Breast epithelium (tissue), 4 donors: ENCODE measurements around the gene ANP32A. TPM values are rescaled to one million over a fixed set of nuclear protein-coding genes. Genes with fewer than 3 reads are reported as not detected.

ENCODE experiments used
- DNase-seq, 2 donors: peaks; one replicate each; pipeline ENCODE4 v3.0.0-alpha.2; 2019; ENCODE audit warnings: low spot score in 2 of 2
- H3K27ac ChIP-seq, 2 donors: fragments of 200-600 bp; sonication (generic) in 1 of 2; one replicate each; pipeline ENCODE4 v1.5.1; 2016 to 2019; ENCODE audit warnings: mild to moderate bottlenecking in 1 of 2
- H3K27me3 ChIP-seq, 2 donors: fragments of 200-600 bp; sonication (generic) in 1 of 2; one replicate each; pipeline versions ENCODE4 v1.5.1 to v1.6.0; 2017 to 2019; ENCODE audit warnings: control low read depth in 1 of 2, mild to moderate bottlenecking in 1 of 2
- H3K36me3 ChIP-seq: fragments of 200-600 bp; one replicate; pipeline ENCODE4 v1.5.1; 2019
- H3K4me1 ChIP-seq, 2 donors: fragments of 200-600 bp; sonication (generic); one replicate each; pipeline ENCODE4 v1.5.1; 2016 to 2019; ENCODE audit warnings: control low read depth in 1 of 2
- H3K4me3 ChIP-seq, 3 donors: fragments of 200-600 bp; sonication (generic); 1 replicate in 2 of 3; 2 replicates in 1 of 3; pipeline ENCODE4 v1.5.1; 2016 to 2019; ENCODE audit warnings: mild to moderate bottlenecking in 3 of 3, moderate library complexity in 2 of 3
- H3K9me3 ChIP-seq, 2 donors: fragments of 200-600 bp; sonication (generic) in 1 of 2; one replicate each; pipeline ENCODE4 v1.5.1; 2016 to 2019; ENCODE audit warnings: control low read depth in 1 of 2
- POLR2A ChIP-seq: fragments of 450-650 bp; IDR thresholded peaks from one replicate; pipeline ENCODE4 v1.6.1; 2016; ENCODE audit warnings: antibody characterized with exemption, mild to moderate bottlenecking, moderate library complexity
- POLR2AphosphoS5 ChIP-seq, 3 donors: sonication (generic); formaldehyde crosslinking; IDR thresholded peaks; one replicate each; pipeline ENCODE4 v1.6.1; 2017; ENCODE audit warnings: antibody characterized with exemption in 3 of 3
- intact Hi-C: fragments of 100-400 bp; cut with DNase I; formaldehyde crosslinking; loops from one replicate; pipeline ENCODE4 v1.15.1; 2023; ENCODE audit warnings: low total_unique reads
- total RNA-seq, 3 donors: library from RNA; depleted of rRNA; stranded (reverse); fragments of >200 nt; gene quantifications; one replicate each; pipeline ENCODE4 v1.1.0, GENCODE V29; 2016
- TF ChIP-seq, protein P1 (sequence below), 3 donors: fragments of 450-650 bp; IDR thresholded peaks; one replicate each; pipeline ENCODE4 v1.5.1; 2016 to 2017; ENCODE audit warnings: antibody characterized with exemption in 3 of 3, mild to moderate bottlenecking in 3 of 3, moderate library complexity in 3 of 3

The ANP32A gene
- total RNA-seq, 3 donors from 2014 or later, result 57.0 to 63.4 (median 62.8) TPM

GRCh38 chr15:68812597-68813431, 7.9 kb downstream of the ANP32A start:
- Histone ChIP-seq H3K4me1 (peaks cover 0 to 18% of the 10 kb centered on the region in 2 donors), H3K27me3 (no peaks in the 10 kb centered on the region), H3K4me3 (no peak overlapping the region), H3K27ac (peak overlapping the region; percentile 71 to 83), H3K36me3 (no peaks in the 10 kb centered on the region), H3K9me3 (no peaks in the 10 kb centered on the region)
- DNase-seq, result peak in 1 of 2 donors; percentile 13
- intact Hi-C loops, result no loop called here
- TF ChIP-seq POLR2AphosphoS5 (IDR thresholded peaks at IDR 0.05) (no peak), POLR2A (no peak)
- TF ChIP-seq, protein P1, sequence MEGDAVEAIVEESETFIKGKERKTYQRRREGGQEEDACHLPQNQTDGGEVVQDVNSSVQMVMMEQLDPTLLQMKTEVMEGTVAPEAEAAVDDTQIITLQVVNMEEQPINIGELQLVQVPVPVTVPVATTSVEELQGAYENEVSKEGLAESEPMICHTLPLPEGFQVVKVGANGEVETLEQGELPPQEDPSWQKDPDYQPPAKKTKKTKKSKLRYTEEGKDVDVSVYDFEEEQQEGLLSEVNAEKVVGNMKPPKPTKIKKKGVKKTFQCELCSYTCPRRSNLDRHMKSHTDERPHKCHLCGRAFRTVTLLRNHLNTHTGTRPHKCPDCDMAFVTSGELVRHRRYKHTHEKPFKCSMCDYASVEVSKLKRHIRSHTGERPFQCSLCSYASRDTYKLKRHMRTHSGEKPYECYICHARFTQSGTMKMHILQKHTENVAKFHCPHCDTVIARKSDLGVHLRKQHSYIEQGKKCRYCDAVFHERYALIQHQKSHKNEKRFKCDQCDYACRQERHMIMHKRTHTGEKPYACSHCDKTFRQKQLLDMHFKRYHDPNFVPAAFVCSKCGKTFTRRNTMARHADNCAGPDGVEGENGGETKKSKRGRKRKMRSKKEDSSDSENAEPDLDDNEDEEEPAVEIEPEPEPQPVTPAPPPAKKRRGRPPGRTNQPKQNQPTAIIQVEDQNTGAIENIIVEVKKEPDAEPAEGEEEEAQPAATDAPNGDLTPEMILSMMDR (IDR thresholded peaks at IDR 0.05), result no peak

GRCh38 chr15:68812069-68812468, 8.6 kb downstream of the ANP32A start:
- Histone ChIP-seq H3K27ac (peak overlapping the region; percentile 71 to 83), H3K4me3 (no peak overlapping the region), H3K9me3 (no peaks in the 10 kb centered on the region), H3K27me3 (no peaks in the 10 kb centered on the region), H3K4me1 (peaks cover 0 to 18% of the 10 kb centered on the region in 2 donors), H3K36me3 (no peaks in the 10 kb centered on the region)
- intact Hi-C loops, result no loop called here
- DNase-seq, result peak in 1 of 2 donors; percentile 15
- TF ChIP-seq POLR2A, result no peak
- TF ChIP-seq, protein P1 (IDR thresholded peaks at IDR 0.05), result no peak
- TF ChIP-seq POLR2AphosphoS5 (IDR thresholded peaks at IDR 0.05), result no peak

GRCh38 chr15:68809517-68809916, 11.2 kb downstream of the ANP32A start:
- no peak overlapping the region for H3K4me3 ChIP-seq
- peaks cover 0 to 6% of the 10 kb centered on the region in 2 donors for H3K4me1 ChIP-seq
- H3K36me3 ChIP-seq, result no peaks in the 10 kb centered on the region
- TF ChIP-seq POLR2AphosphoS5 (IDR thresholded peaks at IDR 0.05) (no peak), POLR2A (no peak)
- H3K27ac ChIP-seq, result no peak overlapping the region
- H3K9me3 ChIP-seq, result no peaks in the 10 kb centered on the region
- H3K27me3 ChIP-seq, result no peaks in the 10 kb centered on the region
- DNase-seq, result no peak
- intact Hi-C loops, result no loop called here

DNA sequence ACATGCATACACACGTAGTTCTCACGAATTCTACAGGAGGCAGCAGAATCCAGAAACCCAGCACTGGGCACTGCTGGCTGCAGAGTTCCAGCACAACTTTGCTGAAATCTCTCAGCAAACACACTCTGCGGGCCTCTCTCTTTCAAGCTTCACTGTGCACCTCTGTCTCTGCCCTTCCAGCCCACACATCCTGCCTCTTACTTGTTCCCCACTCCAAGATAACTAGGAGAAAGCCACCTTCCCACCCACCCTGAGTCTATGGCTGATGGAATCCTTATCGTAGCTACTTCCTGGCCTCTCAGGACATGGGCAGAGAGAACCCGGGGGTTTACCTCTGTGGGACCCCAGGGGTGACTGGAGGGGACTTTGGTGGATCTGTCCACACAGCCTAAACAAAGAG, 11.9 kb downstream of the ANP32A start:
- no peaks in the 10 kb centered on the region for H3K36me3 ChIP-seq
- H3K9me3 ChIP-seq, result no peaks in the 10 kb centered on the region
- intact Hi-C loops, result no loop called here
- H3K4me1 ChIP-seq, result peaks cover 0 to 6% of the 10 kb centered on the region in 2 donors
- no peak overlapping the region for H3K27ac ChIP-seq
- no peaks in the 10 kb centered on the region for H3K27me3 ChIP-seq
- H3K4me3 ChIP-seq, result no peak overlapping the region
- DNase-seq, result no peak
- TF ChIP-seq, protein P1 (IDR thresholded peaks at IDR 0.05), result no peak
- TF ChIP-seq POLR2A (no peak), POLR2AphosphoS5 (IDR thresholded peaks at IDR 0.05) (no peak)

- DNase-seq, result no peak
- no peaks in the 10 kb centered on the region for H3K9me3 ChIP-seq
- H3K27me3 ChIP-seq, result no peaks in the 10 kb centered on the region
- no peak overlapping the region for H3K27ac ChIP-seq
- no peak for TF ChIP-seq POLR2AphosphoS5 (IDR thresholded peaks at IDR 0.05)
- peaks cover 0 to 3% of the 10 kb centered on the region in 2 donors for H3K4me1 ChIP-seq
- no peak overlapping the region for H3K4me3 ChIP-seq
- intact Hi-C loops, result no loop called here
- H3K36me3 ChIP-seq, result no peaks in the 10 kb centered on the region
Measured at GRCh38 chr15:68808091-68808490, 12.6 kb downstream of the ANP32A start.

GRCh38 chr15:68807249-68807648, 13.4 kb downstream of the ANP32A start:
- Histone ChIP-seq H3K36me3 (no peaks in the 10 kb centered on the region), H3K4me3 (no peak overlapping the region), H3K27ac (no peak overlapping the region), H3K27me3 (no peaks in the 10 kb centered on the region), H3K9me3 (no peaks in the 10 kb centered on the region), H3K4me1 (no peaks in the 10 kb centered on the region)
- DNase-seq, result no peak
- TF ChIP-seq POLR2AphosphoS5 (IDR thresholded peaks at IDR 0.05) (no peak), POLR2A (no peak)
- TF ChIP-seq, protein P1 (IDR thresholded peaks at IDR 0.05), result no peak
- intact Hi-C loops, result no loop called here
